ENCODE data around the gene C14orf39. TPM values are rescaled to one million over a fixed set of nuclear protein-coding genes. Genes with fewer than 3 reads are reported as not detected.

Gene C14orf39
- total and polyA plus RNA-seq, 2 of the 13 experiments (the other 11 are each of a cell fraction or from before 2014, with no cell fraction given): not detected

GRCh38 chr14:60485057-60485597 is 736 bp downstream of the C14orf39 start:
- FAIRE-seq (no peak), DNase-seq (ENCODE audit: low spot score) (no peak), ATAC-seq (no peak)
- in situ Hi-C loops (cut with HindIII; ENCODE audit: extremely low pct_ligation_motif_present, low pct_unique_long_range_greater_than_20kb) (no loop called here), intact Hi-C loops (cut with micrococcal nuclease; ENCODE audit: unreplicated experiment) (no loop called here)
- POLR2A ChIA-PET: no interaction called here
- H2AFZ ChIP-seq (ENCODE audit: low read length): no peak overlapping the region
- H3K9me3 ChIP-seq (ENCODE audit: low read length): no peaks in the 10 kb centered on the region
- CTCF ChIA-PET (ENCODE audit: low intra/inter-chr PET ratio, low total read pairs): no interaction called here
- no peak overlapping the region for H3K4me3 ChIP-seq (replicated peaks in 1 of 3; ENCODE audit: insufficient read depth in 1 of 3, low read depth in 2 of 3, low read length in 3 of 3)
- no peaks in the 10 kb centered on the region for H3K4me1 ChIP-seq (ENCODE audit: insufficient read depth, low read length)
- 0 out of 5 replicates have a peak, but pooled peaks cover 0 to 2% of the 10 kb centered on the region in 2 experiments for H3K27me3 ChIP-seq (ENCODE audit: control insufficient read depth in 1 of 2, insufficient read depth in 2 of 2, low read length in 2 of 2)
- H3K9ac ChIP-seq (ENCODE audit: insufficient read depth, low read depth, low read length): no peak overlapping the region
- WGBS (ENCODE audit: low lambda C conversion rate): 37% methylated on average over 25 of the region's 25 CpGs
- H4K20me1 ChIP-seq (ENCODE audit: insufficient read depth, low read length): no peaks in the 10 kb centered on the region
- no peaks in the 10 kb centered on the region for H3K79me2 ChIP-seq (ENCODE audit: insufficient read depth, low read length)
- H3K4me2 ChIP-seq (ENCODE audit: low read depth, low read length): no peak overlapping the region
- TF ChIP-seq ZNF746 (CRISPR knock-in tag; IDR thresholded peaks at IDR 0.05) (no peak), ZSCAN12 (CRISPR knock-in tag; IDR thresholded peaks at IDR 0.05) (no peak), ZBTB1 (CRISPR knock-in tag; IDR thresholded peaks at IDR 0.05; ENCODE audit: borderline replicate concordance) (no peak), CBFB (CRISPR knock-in tag; IDR thresholded peaks at IDR 0.05) (no peak), ZBTB42 (CRISPR knock-in tag; IDR thresholded peaks at IDR 0.05) (no peak), ZNF747 (CRISPR knock-in tag; IDR thresholded peaks at IDR 0.05; ENCODE audit: borderline replicate concordance) (no peak), HOXA5 (CRISPR knock-in tag; IDR thresholded peaks at IDR 0.05) (no peak), FOXK1 (CRISPR knock-in tag; IDR thresholded peaks at IDR 0.05; ENCODE audit: borderline replicate concordance, low read depth) (no peak), SOX13 (IDR thresholded peaks at IDR 0.05) (no peak), SOX13 (CRISPR knock-in tag; conservative IDR thresholded peaks at IDR 0.05 in 1 of 2, IDR thresholded peaks at IDR 0.05 in 1 of 2) (no peak), ADNP (CRISPR knock-in tag; IDR thresholded peaks at IDR 0.05) (no peak), MYC (CRISPR knock-in tag; IDR thresholded peaks at IDR 0.05; ENCODE audit: borderline replicate concordance) (no peak)
- no peak overlapping the region for H3K27ac ChIP-seq (ENCODE audit: extremely low read length, insufficient read depth, low read length)
- H3K36me3 ChIP-seq (replicated peaks in 1 of 2; ENCODE audit: control insufficient read depth in 1 of 2, insufficient read depth in 2 of 2, low read length in 2 of 2): no peaks in the 10 kb centered on the region
- BruUV-seq (replicated peaks): no TSS peak
